MM.1S (cell line): ENCODE results near the gene RSPH6A.
A peak's percentile ranks its signal among the peaks of the same experiment; 100 is the strongest.

Experiments
- DNase-seq: peaks from one replicate; pipeline ENCODE4 v3.0.0-alpha.2; 2015
- H2AFZ ChIP-seq: fragments of 300-600 bp; sonication (generic); 2 replicates; pipeline ENCODE4 v1.6.0; 2016; ENCODE audit warnings: antibody characterized with exemption, low read length
- H3F3A ChIP-seq: fragments of 300-600 bp; sonication (generic); 2 replicates; pipeline ENCODE4 v1.6.1; 2016; ENCODE audit warnings: mild to moderate bottlenecking, antibody characterized with exemption, low read length, moderate library complexity, mixed read lengths; ENCODE audit not compliant: insufficient read depth
- H3K27ac ChIP-seq: fragments of 300-600 bp; sonication (generic); 2 replicates; pipeline ENCODE4 v1.5.1; 2016; ENCODE audit warnings: mild to moderate bottlenecking, low read length
- H3K27me3 ChIP-seq: fragments of 300-600 bp; sonication (generic); replicated peaks from 2 replicates; pipeline ENCODE4 v1.6.0; 2016; ENCODE audit warnings: low read length; ENCODE audit not compliant: insufficient read depth
- H3K36me3 ChIP-seq: fragments of 300-600 bp; sonication (generic); replicated peaks from 2 replicates; pipeline ENCODE4 v1.6.1; 2016; ENCODE audit warnings: mild to moderate bottlenecking, low read length, mixed read lengths; ENCODE audit not compliant: insufficient read depth
- H3K4me1 ChIP-seq: fragments of 300-600 bp; sonication (generic); 2 replicates; pipeline ENCODE4 v1.6.1; 2016; ENCODE audit warnings: low read length, mixed read lengths
- H3K4me2 ChIP-seq: fragments of 300-600 bp; sonication (generic); 2 replicates; pipeline ENCODE4 v1.6.0; 2016; ENCODE audit warnings: low read depth, low read length
- H3K4me3 ChIP-seq: fragments of 300-600 bp; sonication (generic); 2 replicates; pipeline ENCODE4 v1.5.1; 2016; ENCODE audit warnings: low read length, mixed read lengths
- H3K79me2 ChIP-seq: fragments of 300-600 bp; sonication (generic); 2 replicates; pipeline ENCODE4 v1.6.1; 2016; ENCODE audit warnings: mixed run types, low read length, mixed read lengths
- H3K9ac ChIP-seq: fragments of 300-600 bp; sonication (generic); 2 replicates; pipeline ENCODE4 v1.6.1; 2016; ENCODE audit warnings: low read length, mixed read lengths
- H3K9me2 ChIP-seq: fragments of 300-600 bp; sonication (generic); replicated peaks from 2 replicates; pipeline ENCODE4 v1.6.1; 2016; ENCODE audit warnings: mild to moderate bottlenecking, low read length, mixed read lengths; ENCODE audit not compliant: insufficient read depth
- H3K9me3 ChIP-seq: fragments of 300-600 bp; sonication (generic); replicated peaks from 2 replicates; pipeline ENCODE4 v1.6.1; 2016; ENCODE audit warnings: mild to moderate bottlenecking, low read length, mixed read lengths; ENCODE audit not compliant: insufficient read depth
- H4K20me1 ChIP-seq: fragments of 300-600 bp; sonication (generic); 2 replicates; pipeline ENCODE4 v1.6.1; 2016; ENCODE audit warnings: mild to moderate bottlenecking, low read length, moderate library complexity, mixed read lengths; ENCODE audit not compliant: insufficient read depth
- EZH2 ChIP-seq: fragments of 300-600 bp; sonication (generic); optimal IDR thresholded peaks from 2 replicates; pipeline ENCODE3; 2017; ENCODE audit warnings: low read depth, mild to moderate bottlenecking, antibody characterized with exemption, low read length, mixed read lengths
- EZH2phosphoT487 ChIP-seq: fragments of 300-600 bp; sonication (generic); IDR thresholded peaks from 2 replicates; pipeline ENCODE4 v1.6.1; 2018; ENCODE audit warnings: antibody characterized with exemption, low read length
- TF ChIP-seq, protein P1 (sequence below): fragments of 300-600 bp; sonication (generic); IDR thresholded peaks from 2 replicates; pipeline ENCODE4 v1.5.1; 2016; ENCODE audit warnings: antibody characterized with exemption, low read length, mixed read lengths

Gene RSPH6A

DNA sequence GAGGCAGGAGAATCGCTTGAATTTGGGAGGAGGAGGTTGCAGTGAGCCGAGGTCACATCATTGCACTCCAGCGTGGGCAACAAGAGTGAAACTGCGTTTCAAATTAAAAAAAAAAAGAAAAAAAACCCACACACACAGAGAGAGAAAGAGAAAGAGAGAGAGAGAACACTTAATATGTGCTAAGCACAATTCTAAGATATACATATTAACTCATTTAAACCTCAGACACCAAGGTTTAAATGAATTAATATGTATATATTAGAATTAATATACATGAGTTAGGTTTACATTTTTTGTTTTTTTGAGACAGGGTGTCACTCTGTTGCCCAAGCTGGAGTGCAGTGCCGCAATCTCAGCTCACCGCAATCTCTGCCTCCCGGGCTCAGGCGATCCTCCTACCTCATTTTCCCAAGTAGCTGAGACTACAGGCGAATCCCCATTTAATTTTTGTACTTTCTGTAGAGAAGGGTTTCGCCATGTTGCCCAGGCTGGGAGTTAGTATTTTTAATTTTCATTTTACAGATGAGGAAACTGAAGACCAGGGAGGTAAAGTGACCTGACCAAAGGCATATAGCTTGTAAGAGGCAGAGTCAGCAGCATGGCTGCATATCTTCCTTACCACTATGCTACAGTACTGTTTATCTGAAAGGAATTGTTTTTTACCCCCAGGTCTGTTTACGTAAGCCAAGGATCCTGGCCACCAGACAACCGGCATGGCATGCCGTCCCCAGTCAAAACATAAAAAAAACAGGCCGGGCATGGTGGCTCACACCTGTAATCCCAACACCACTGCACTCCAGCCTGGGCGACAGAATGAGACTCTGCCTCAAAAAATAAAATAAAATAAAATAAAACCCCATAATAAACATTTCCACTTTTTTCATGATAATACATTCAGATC, 45.5 kb upstream of the RSPH6A start:
- no peak overlapping the region for H3K27ac ChIP-seq
- no peak for DNase-seq
- TF ChIP-seq, protein P1, sequence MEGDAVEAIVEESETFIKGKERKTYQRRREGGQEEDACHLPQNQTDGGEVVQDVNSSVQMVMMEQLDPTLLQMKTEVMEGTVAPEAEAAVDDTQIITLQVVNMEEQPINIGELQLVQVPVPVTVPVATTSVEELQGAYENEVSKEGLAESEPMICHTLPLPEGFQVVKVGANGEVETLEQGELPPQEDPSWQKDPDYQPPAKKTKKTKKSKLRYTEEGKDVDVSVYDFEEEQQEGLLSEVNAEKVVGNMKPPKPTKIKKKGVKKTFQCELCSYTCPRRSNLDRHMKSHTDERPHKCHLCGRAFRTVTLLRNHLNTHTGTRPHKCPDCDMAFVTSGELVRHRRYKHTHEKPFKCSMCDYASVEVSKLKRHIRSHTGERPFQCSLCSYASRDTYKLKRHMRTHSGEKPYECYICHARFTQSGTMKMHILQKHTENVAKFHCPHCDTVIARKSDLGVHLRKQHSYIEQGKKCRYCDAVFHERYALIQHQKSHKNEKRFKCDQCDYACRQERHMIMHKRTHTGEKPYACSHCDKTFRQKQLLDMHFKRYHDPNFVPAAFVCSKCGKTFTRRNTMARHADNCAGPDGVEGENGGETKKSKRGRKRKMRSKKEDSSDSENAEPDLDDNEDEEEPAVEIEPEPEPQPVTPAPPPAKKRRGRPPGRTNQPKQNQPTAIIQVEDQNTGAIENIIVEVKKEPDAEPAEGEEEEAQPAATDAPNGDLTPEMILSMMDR: no peak
- TF ChIP-seq EZH2phosphoT487: no peak
- no peak for TF ChIP-seq EZH2
- H3K4me3 ChIP-seq: no peak overlapping the region; the same call in 1 of the 2 replicates
- no peaks in the 10 kb centered on the region for H3K36me3 ChIP-seq
- no peak overlapping the region for H3K9ac ChIP-seq
- H3K4me2 ChIP-seq: peak overlapping the region; percentile 90; the same call in 1 of the 2 replicates
- no peaks in the 10 kb centered on the region for H3K9me2 ChIP-seq
- no peaks in the 10 kb centered on the region for H4K20me1 ChIP-seq
- H3K9me3 ChIP-seq: no peaks in the 10 kb centered on the region
- H3K79me2 ChIP-seq: peaks cover 62% of the 10 kb centered on the region
- peaks cover 13% of the 10 kb centered on the region for H3F3A ChIP-seq
- H2AFZ ChIP-seq: no peak overlapping the region
- H3K27me3 ChIP-seq: peaks cover 23% of the 10 kb centered on the region
- H3K4me1 ChIP-seq: 0 out of 2 replicates have a peak, but pooled peaks cover 4% of the 10 kb centered on the region

DNA sequence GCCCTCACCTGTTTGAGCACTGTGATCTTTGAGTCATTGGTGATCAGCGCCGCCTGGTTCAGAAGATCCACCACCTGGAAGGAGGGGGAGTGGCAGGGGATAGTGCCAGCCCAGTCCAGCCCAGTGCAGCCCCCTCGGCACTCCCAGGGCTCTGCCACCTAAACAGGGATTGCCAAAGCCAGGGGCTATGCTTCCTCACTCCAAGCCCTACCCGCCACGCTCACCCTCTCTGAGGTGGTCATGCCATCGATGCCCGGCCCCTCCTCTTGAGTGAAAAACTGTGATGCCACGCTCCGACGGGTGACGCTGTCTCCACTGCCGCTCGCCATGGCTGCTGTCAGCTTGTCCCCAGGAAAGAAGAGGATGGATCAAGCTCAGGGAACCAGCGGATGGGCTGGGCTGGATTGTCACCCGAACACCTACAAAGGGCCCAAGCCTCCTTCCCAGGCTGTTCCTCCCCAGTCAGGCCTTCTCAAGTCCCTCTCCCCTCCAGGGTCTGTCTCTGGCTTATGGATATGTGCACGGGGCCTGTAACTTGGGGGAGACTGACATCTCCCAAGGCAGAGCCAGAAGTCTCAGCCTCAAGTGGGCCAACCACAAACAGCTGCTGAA, 39.2 kb upstream of the RSPH6A start:
- Histone ChIP-seq H3K9ac (no peak overlapping the region), H3K36me3 (peaks cover 8% of the 10 kb centered on the region), H3K9me2 (no peaks in the 10 kb centered on the region), H3K9me3 (no peaks in the 10 kb centered on the region), H3K4me2 (no peak overlapping the region), H3F3A (no peaks in the 10 kb centered on the region), H3K79me2 (peaks cover 38% of the 10 kb centered on the region), H3K27ac (no peak overlapping the region), H3K4me3 (no peak overlapping the region), H4K20me1 (no peaks in the 10 kb centered on the region), H2AFZ (no peak overlapping the region), H3K4me1 (no peaks in the 10 kb centered on the region), H3K27me3 (no peaks in the 10 kb centered on the region)
- TF ChIP-seq EZH2 (no peak), EZH2phosphoT487 (no peak)
- TF ChIP-seq, protein P1: no peak
- no peak for DNase-seq

- H3K9me3 ChIP-seq: no peaks in the 10 kb centered on the region
- H3K36me3 ChIP-seq: peaks cover 13% of the 10 kb centered on the region
- H2AFZ ChIP-seq: no peak overlapping the region
- H3K27ac ChIP-seq: no peak overlapping the region
- H3K4me3 ChIP-seq: no peak overlapping the region
- H3K79me2 ChIP-seq: peaks cover 27% of the 10 kb centered on the region
- H3F3A ChIP-seq: no peaks in the 10 kb centered on the region
- H3K27me3 ChIP-seq: no peaks in the 10 kb centered on the region
- H3K9me2 ChIP-seq: no peaks in the 10 kb centered on the region
- H3K9ac ChIP-seq: no peak overlapping the region
- DNase-seq: no peak
- TF ChIP-seq EZH2 (no peak), EZH2phosphoT487 (no peak)
- TF ChIP-seq, protein P1: no peak
- H3K4me1 ChIP-seq: no peaks in the 10 kb centered on the region
- no peaks in the 10 kb centered on the region for H4K20me1 ChIP-seq
- H3K4me2 ChIP-seq: no peak overlapping the region
Observed at GRCh38 chr19:45852983-45853382, 37.9 kb upstream of the RSPH6A start.
